GM12878 (cell line): ENCODE results near the gene CDHR2. TPM values are rescaled to one million over a fixed set of nuclear protein-coding genes. Genes with fewer than 3 reads are reported as not detected.

Source experiments
- ATAC-seq: fragments of 200-7000 bp; cut with Tn5 transposase; 3 replicates; pipeline ENCODE4 v1.9.1; 2020; ENCODE audit warnings: mild to moderate bottlenecking, moderate library complexity
- BruUV-seq: library from RNA; stranded (reverse); fragments of 400-500 nt; replicated peaks from 2 replicates; lab custom pipeline; 2021; lab: Mats Ljungman, UMichigan
- CTCF ChIA-PET: fragments of 300-600 bp; sonication (Branson Sonifier 250); formaldehyde crosslinking; extraction: SDS; loops from one replicate; lab custom pipeline; 2021; ENCODE audit warnings: inconsistent platforms; lab: Yijun Ruan, JAX
- POLR2A ChIA-PET: fragments of 350-600 bp; formaldehyde crosslinking; extraction: SDS; loops from one replicate; lab custom pipeline; 2021; ENCODE audit warnings: inconsistent platforms; lab: Charles Lee
- RAD21 ChIA-PET: fragments of 300-600 bp; sonication (Branson Sonifier 250); formaldehyde crosslinking; loops from one replicate; lab custom pipeline; 2023; ENCODE audit warnings: antibody characterized with exemption; ENCODE audit not compliant: unreplicated experiment; lab: Charles Lee
- SMC1A ChIA-PET: fragments of 300-600 bp; sonication (Branson Sonifier 250); formaldehyde crosslinking; loops from one replicate; lab custom pipeline; 2023; ENCODE audit not compliant: unreplicated experiment, uncharacterized antibody; lab: Charles Lee
- DNase-seq: peaks from one replicate; pipeline ENCODE4 v3.0.0-alpha.2; 2011; ENCODE audit warnings: low read depth, low spot score
- FAIRE-seq: peaks from 3 replicates; lab custom pipeline; 2011; peaks lifted over from hg19 to GRCh38; lab: Jason Lieb, UNC
- H2AFZ ChIP-seq: 2 replicates; pipeline ENCODE4 v1.6.0; 2011; ENCODE audit warnings: low read depth, low read length, control low read depth; ENCODE audit not compliant: control insufficient read depth
- H3K27ac ChIP-seq: 2 replicates; pipeline ENCODE4 v1.5.1; 2011; ENCODE audit warnings: control low read depth; ENCODE audit not compliant: control insufficient read depth, insufficient read depth
- H3K27me3 ChIP-seq, 2 experiments: replicated peaks in 1 of 2; 2 replicates each; pipeline versions ENCODE4 v1.6.0 to v1.6.1; 2011; ENCODE audit warnings: low read length in 1 of 2; ENCODE audit not compliant: control insufficient read depth in 2 of 2, insufficient read depth in 2 of 2
- H3K36me3 ChIP-seq, 2 experiments: 2 replicates each; pipeline ENCODE4 v1.5.1; 2011; ENCODE audit warnings: low read length in 1 of 2; ENCODE audit not compliant: control insufficient read depth in 2 of 2, insufficient read depth in 2 of 2
- H3K4me1 ChIP-seq: 2 replicates; pipeline ENCODE4 v1.6.1; 2011; ENCODE audit warnings: mild to moderate bottlenecking, low read length, moderate library complexity, mixed read lengths; ENCODE audit not compliant: control insufficient read depth, insufficient read depth
- H3K4me2 ChIP-seq: 2 replicates; pipeline ENCODE4 v1.6.0; 2011; ENCODE audit warnings: control low read depth; ENCODE audit not compliant: control insufficient read depth, insufficient read depth
- H3K4me3 ChIP-seq: fragments of 200-600 bp; sonication (generic); 2 replicates; pipeline ENCODE4 v1.5.1; 2016
- H3K79me2 ChIP-seq: 2 replicates; pipeline ENCODE4 v1.6.0; 2011; ENCODE audit warnings: low read length; ENCODE audit not compliant: control insufficient read depth, insufficient read depth
- H3K9ac ChIP-seq: 2 replicates; pipeline ENCODE4 v1.8.0; 2011; ENCODE audit warnings: low read length, control low read depth, mixed read lengths; ENCODE audit not compliant: control insufficient read depth, insufficient read depth
- H3K9me3 ChIP-seq: replicated peaks from 3 replicates; pipeline ENCODE4 v1.5.1; 2011; ENCODE audit warnings: mild to moderate bottlenecking, low read length; ENCODE audit not compliant: control insufficient read depth, insufficient read depth
- H4K20me1 ChIP-seq: 2 replicates; pipeline ENCODE4 v1.6.0; 2011; ENCODE audit not compliant: control insufficient read depth, insufficient read depth
- NR2F1 ChIP-seq: fragments of 450-650 bp; conservative IDR thresholded peaks from 2 replicates; pipeline ENCODE4 v1.6.1; 2017; ENCODE audit warnings: mild to moderate bottlenecking
- POLR2A ChIP-seq: IDR thresholded peaks from 2 replicates; pipeline ENCODE4 v1.6.1; 2011; ENCODE audit warnings: low read depth, mild to moderate bottlenecking, low read length
- SMC3 ChIP-seq: IDR thresholded peaks from 2 replicates; pipeline ENCODE4 v1.6.1; 2011; ENCODE audit warnings: low read length, improper control_type of control experiment, borderline replicate concordance
- TCF3 ChIP-seq: IDR thresholded peaks from 2 replicates; pipeline ENCODE4 v1.6.1; 2012; ENCODE audit warnings: low read depth, mild to moderate bottlenecking, low read length, borderline replicate concordance; ENCODE audit not compliant: insufficient read depth
- YY1 ChIP-seq: IDR thresholded peaks from 2 replicates; pipeline ENCODE4 v1.6.1; 2011; ENCODE audit warnings: low read depth, mild to moderate bottlenecking, low read length
- ZBTB11 ChIP-seq: fragments of 450-650 bp; formaldehyde crosslinking; IDR thresholded peaks from 2 replicates; pipeline ENCODE4 v1.5.0; 2022; ENCODE audit warnings: mild to moderate bottlenecking, missing genetic modification characterization
- WGBS: methylation state at CpG from one replicate; pipeline ENCODE4 v1.1.6; 2016; ENCODE audit warnings: low lambda C conversion rate; ENCODE audit not compliant: insufficient replicate concordance, insufficient coverage; ENCODE audit errors: missing lambda C conversion rate; 5-methylcytosine and 5-hydroxymethylcytosine counted together
- in situ Hi-C: fragments of 300-500 bp; cut with MboI; formaldehyde crosslinking; loops from 9 replicates; pipeline ENCODE4 v1.14.3; 2018; ENCODE audit warnings: mixed read lengths
- intact Hi-C: fragments of 100-400 bp; cut with micrococcal nuclease; formaldehyde crosslinking; loops from one replicate; pipeline ENCODE4 v1.14.2; 2022; ENCODE audit not compliant: unreplicated experiment
- polyA plus RNA-seq, 11 experiments: library from polyadenylated mRNA; depleted of rRNA in 4 of 11; unstranded in 6 of 11; stranded (reverse) in 5 of 11; fragments of >200 nt; fragmentation: Nextera tagmentation in 4 of 11; fragmentation: Illumina TruSeq in 1 of 11; extraction: Ambion mirVana in 4 of 11; extraction: Trizol in 1 of 11; gene quantifications; 1 replicate in 1 of 11; 2 replicates in 10 of 11; pipeline versions ENCODE4 v1.2.1 to v1.2.3, GENCODE V29; 2011 to 2016; ENCODE audit warnings: inconsistent platforms in 2 of 11, missing spikeins in 2 of 11, low read depth in 1 of 11
- total RNA-seq, 4 experiments: library from RNA; depleted of rRNA in 3 of 4; stranded (reverse); fragments of >200 nt in 3 of 4; fragmentation: Illumina TruSeq in 1 of 4; extraction: Trizol in 1 of 4; gene quantifications; 2 replicates each; pipeline versions ENCODE4 v1.2.1 to v1.2.3, GENCODE V29; 2013 to 2021

Gene CDHR2
- total and polyA plus RNA-seq, 10 of the 15 experiments (the other 5 are each of a cell fraction or from before 2014, with no cell fraction given) = 0.03 to 0.46 (median 0.06) TPM; not detected in 5

GRCh38 chr5:176549871-176550270, 729 bp downstream of the CDHR2 start:
- Histone ChIP-seq H4K20me1 (no peaks in the 10 kb centered on the region), H3K36me3 (no peaks in the 10 kb centered on the region), H3K79me2 (no peaks in the 10 kb centered on the region), H3K27me3 (peaks cover 0 to 2% of the 10 kb centered on the region in 2 experiments; a peak in 2 of 4 replicates), H3K9me3 (no peaks in the 10 kb centered on the region), H3K27ac (no peak overlapping the region), H3K4me2 (no peak overlapping the region), H3K4me1 (0 out of 2 replicates have a peak, but pooled peaks cover 6% of the 10 kb centered on the region), H3K4me3 (no peak overlapping the region), H2AFZ (no peak overlapping the region), H3K9ac (no peak overlapping the region)
- POLR2A ChIA-PET = no interaction called here
- RAD21 ChIA-PET = no interaction called here
- DNase-seq = no peak
- no TSS peak for BruUV-seq
- no peak for ATAC-seq
- CTCF ChIA-PET = interaction anchor here (0.7 to 1.1 kb wide), 2 partner anchors 92 to 111 kb away, joined by 3 to 4 read pairs; no protein-coding TSS in a partner anchor
- TF ChIP-seq YY1 (no peak), TCF3 (no peak), NR2F1 (no peak), POLR2A (no peak), ZBTB11 (no peak), SMC3 (no peak)
- in situ Hi-C loops (no loop called here), intact Hi-C loops (no loop called here)
- 63% methylated on average over 7 of the region's 7 CpGs for WGBS
- SMC1A ChIA-PET = no interaction called here
- no peak for FAIRE-seq
